22Rv1 (cell line): ENCODE measurements around the gene IFITM2.

Source experiments
- CTCF ChIP-seq: fragments of 450-650 bp; IDR thresholded peaks from 2 replicates; pipeline ENCODE4 v1.5.1; 2017; ENCODE audit warnings: mild to moderate bottlenecking
- ZFX ChIP-seq: fragments of 450-650 bp; IDR thresholded peaks from 2 replicates; pipeline ENCODE4 v1.6.1; 2017; ENCODE audit warnings: antibody characterized with exemption, borderline replicate concordance

GRCh38 chr11:315051-315481 is 7.5 kb downstream of the IFITM2 start:
- TF ChIP-seq CTCF (no peak), ZFX (no peak)
